HCT116 (cell line): ENCODE results near the gene PCAT6. TPM values are rescaled to one million over a fixed set of nuclear protein-coding genes. Genes with fewer than 3 reads are reported as not detected.

ENCODE experiments used
- ATAC-seq: fragments of 200-7000 bp; cut with Tn5 transposase; 2 replicates; pipeline ENCODE4 v1.9.1; 2020; ENCODE audit warnings: mild to moderate bottlenecking, moderate library complexity
- BruUV-seq: library from RNA; stranded (reverse); fragments of 400-500 nt; replicated peaks from 2 replicates; lab custom pipeline; 2021; lab: Mats Ljungman, UMichigan
- CTCF ChIA-PET: fragments of 300-600 bp; sonication (Branson Sonifier 250); formaldehyde crosslinking; loops from one replicate; lab custom pipeline; 2021; ENCODE audit warnings: antibody characterized with exemption; lab: Charles Lee
- POLR2A ChIA-PET: fragments of 300-600, 350-600 bp; sonication (Branson Sonifier 250); formaldehyde crosslinking; loops from one replicate; lab custom pipeline; 2021; ENCODE audit warnings: antibody characterized with exemption; lab: Charles Lee
- RAD21 ChIA-PET, 2 experiments: fragments of 300-600 bp; sonication (Branson Sonifier 250); formaldehyde crosslinking; loops; one replicate each; lab custom pipeline; 2023; ENCODE audit warnings: low total read pairs in 2 of 2; ENCODE audit not compliant: uncharacterized antibody in 2 of 2, unreplicated experiment in 2 of 2, low non-redundant PET in 1 of 2; lab: Charles Lee
- DNase-seq: peaks from one replicate; pipeline ENCODE4 v3.0.0-alpha.2; 2010; ENCODE audit warnings: low read depth, low spot score
- H2AFZ ChIP-seq: fragments of 200-600 bp; shearing (Covaris generic), sonication (generic); 2 replicates; pipeline ENCODE4 v1.6.1; 2017; ENCODE audit warnings: low read depth, mixed run types, mixed read lengths, antibody characterized with exemption, low read length; ENCODE audit not compliant: poor library complexity, severe bottlenecking
- H3K27ac ChIP-seq: 2 replicates; pipeline ENCODE4 v1.5.1; 2012; ENCODE audit warnings: low read depth, low read length
- H3K27me3 ChIP-seq: fragments of 200-600 bp; sonication (generic); 2 replicates; pipeline ENCODE4 v1.6.1; 2016; ENCODE audit warnings: mixed run types, low read length, mixed read lengths; ENCODE audit not compliant: insufficient read depth
- H3K36me3 ChIP-seq, 2 experiments: fragments of 200-500 bp in 1 of 2; fragments of 200-600 bp in 1 of 2; sonication (Bioruptor generic) in 1 of 2; sonication (generic) in 1 of 2; 2 replicates each; pipeline versions ENCODE4 v1.5.1 to v1.6.1; 2014 to 2016; ENCODE audit warnings: low read length in 2 of 2, inconsistent platforms in 1 of 2, mixed read lengths in 1 of 2, mixed run types in 1 of 2; ENCODE audit not compliant: insufficient read depth in 2 of 2, control insufficient read depth in 1 of 2
- H3K4me1 ChIP-seq, 2 experiments: fragments of 200-600 bp in 1 of 2; sonication (generic) in 1 of 2; 2 replicates each; pipeline versions ENCODE4 v1.5.1 to v1.6.1; 2012 to 2017; ENCODE audit warnings: low read length in 2 of 2, inconsistent platforms in 1 of 2, mild to moderate bottlenecking in 1 of 2, mixed read lengths in 1 of 2, mixed run types in 1 of 2, moderate library complexity in 1 of 2; ENCODE audit not compliant: insufficient read depth in 2 of 2, control insufficient read depth in 1 of 2
- H3K4me2 ChIP-seq: fragments of 200-600 bp; sonication (generic); 2 replicates; pipeline ENCODE4 v1.6.1; 2017; ENCODE audit warnings: mixed run types, low read length, mixed read lengths
- H3K4me3 ChIP-seq, 2 experiments: fragments of 200-600 bp in 1 of 2; sonication (generic) in 1 of 2; replicated peaks in 1 of 2; 2 replicates each; pipeline ENCODE4 v1.5.1; 2011 to 2016; ENCODE audit warnings: low read length in 2 of 2, control low read depth in 1 of 2, low read depth in 1 of 2, mild to moderate bottlenecking in 1 of 2, mixed read lengths in 1 of 2, mixed run types in 1 of 2
- H3K79me2 ChIP-seq: fragments of 200-600 bp; sonication (generic); 2 replicates; pipeline ENCODE4 v1.6.1; 2017; ENCODE audit warnings: mild to moderate bottlenecking, mixed run types, low read length, moderate library complexity, mixed read lengths; ENCODE audit not compliant: insufficient read depth
- H3K9ac ChIP-seq: fragments of 200-600 bp; sonication (generic); 2 replicates; pipeline ENCODE4 v1.6.1; 2016; ENCODE audit warnings: low read length, mixed read lengths
- H3K9me2 ChIP-seq: fragments of 200-600 bp; sonication (generic), shearing (Covaris generic); 2 replicates; pipeline ENCODE4 v1.6.1; 2017; ENCODE audit warnings: mixed run types, mild to moderate bottlenecking, moderate library complexity; ENCODE audit not compliant: insufficient read depth
- H3K9me3 ChIP-seq, 2 experiments: fragments of 200-500 bp in 1 of 2; fragments of 200-600 bp in 1 of 2; sonication (Bioruptor generic) in 1 of 2; sonication (generic) in 1 of 2; 2 replicates each; pipeline ENCODE4 v1.6.1; 2014 to 2017; ENCODE audit warnings: low read length in 2 of 2, mixed read lengths in 2 of 2, inconsistent platforms in 1 of 2, low read depth in 1 of 2, mild to moderate bottlenecking in 1 of 2, mixed run types in 1 of 2, moderate library complexity in 1 of 2; ENCODE audit not compliant: control insufficient read depth in 1 of 2, insufficient read depth in 1 of 2
- H4K20me1 ChIP-seq: fragments of 200-600 bp; sonication (generic), shearing (Covaris generic); 2 replicates; pipeline ENCODE4 v1.6.1; 2017; ENCODE audit warnings: mixed run types, mild to moderate bottlenecking, moderate library complexity; ENCODE audit not compliant: insufficient read depth
- CEBPB ChIP-seq: IDR thresholded peaks from 2 replicates; pipeline ENCODE4 v1.6.1; 2012; ENCODE audit warnings: low read depth
- EGR1 ChIP-seq: IDR thresholded peaks from 2 replicates; pipeline ENCODE4 v1.6.1; 2012; ENCODE audit warnings: low read depth
- ELF1 ChIP-seq: IDR thresholded peaks from 2 replicates; pipeline ENCODE4 v1.6.1; 2012; ENCODE audit warnings: low read depth, borderline replicate concordance
- EZH2phosphoT487 ChIP-seq: fragments of 200-600 bp; IDR thresholded peaks from 2 replicates; pipeline ENCODE4 v1.6.1; 2018; ENCODE audit warnings: antibody characterized with exemption, borderline replicate concordance
- FOSL1 ChIP-seq: IDR thresholded peaks from 2 replicates; pipeline ENCODE4 v1.6.1; 2012; ENCODE audit warnings: low read depth
- JUND ChIP-seq: IDR thresholded peaks from 2 replicates; pipeline ENCODE4 v1.6.1; 2012
- MAX ChIP-seq: IDR thresholded peaks from 2 replicates; pipeline ENCODE4 v1.6.1; 2012
- POLR2A ChIP-seq: IDR thresholded peaks from 2 replicates; pipeline ENCODE4 v1.7.0; 2011; ENCODE audit warnings: borderline replicate concordance; ENCODE audit not compliant: insufficient read depth, insufficient read length; ENCODE audit errors: extremely low read depth
- RAD21 ChIP-seq: IDR thresholded peaks from 2 replicates; pipeline ENCODE4 v1.6.1; 2012; ENCODE audit warnings: low read depth, mild to moderate bottlenecking
- SP1 ChIP-seq: IDR thresholded peaks from 2 replicates; pipeline ENCODE4 v1.6.1; 2012; ENCODE audit warnings: low read depth
- TCF7L2 ChIP-seq: IDR thresholded peaks from 2 replicates; pipeline ENCODE4 v1.7.0; 2011; ENCODE audit warnings: borderline replicate concordance, inconsistent platforms; ENCODE audit not compliant: insufficient read depth, insufficient read length; ENCODE audit errors: extremely low read depth
- YY1 ChIP-seq: IDR thresholded peaks from 2 replicates; pipeline ENCODE4 v1.6.1; 2011; ENCODE audit warnings: low read length, low read depth, moderate library complexity, mild to moderate bottlenecking; ENCODE audit not compliant: insufficient replicate concordance; ENCODE audit errors: extremely low read depth
- ZFX ChIP-seq: fragments of 450-650 bp; IDR thresholded peaks from 2 replicates; pipeline ENCODE4 v1.6.1; 2017
- intact Hi-C: fragments of 100-400 bp; cut with micrococcal nuclease; formaldehyde crosslinking; loops from 2 replicates; pipeline ENCODE4 v1.10.0; 2022
- total RNA-seq: library from RNA; stranded (reverse); gene quantifications from one replicate; pipeline ENCODE4 v1.2.1, GENCODE V29; 2021; ENCODE audit not compliant: unreplicated experiment
- TF ChIP-seq, protein P1 (sequence below): IDR thresholded peaks from 2 replicates; pipeline ENCODE4 v1.6.1; 2011; ENCODE audit warnings: mild to moderate bottlenecking, low read length, moderate library complexity; ENCODE audit not compliant: insufficient replicate concordance; ENCODE audit errors: extremely low read depth

Gene PCAT6
- total RNA-seq, 1 experiment from 2014 or later = 1.9 TPM

GRCh38 chr1:202765721-202766120 lies 45.0 kb upstream of the PCAT6 start:
- no peak overlapping the region for H3K9ac ChIP-seq
- no TSS peak for BruUV-seq
- H3K4me2 ChIP-seq = no peak overlapping the region
- no peaks in the 10 kb centered on the region for H3K9me3 ChIP-seq
- H2AFZ ChIP-seq = no peak overlapping the region
- RAD21 ChIA-PET = no interaction called here
- TF ChIP-seq SP1 (no peak), YY1 (no peak), ELF1 (no peak), POLR2A (no peak), FOSL1 (no peak), CEBPB (no peak), ZFX (no peak), EZH2phosphoT487 (no peak), TCF7L2 (no peak), MAX (no peak), JUND (no peak), RAD21 (no peak), EGR1 (no peak)
- TF ChIP-seq, protein P1, sequence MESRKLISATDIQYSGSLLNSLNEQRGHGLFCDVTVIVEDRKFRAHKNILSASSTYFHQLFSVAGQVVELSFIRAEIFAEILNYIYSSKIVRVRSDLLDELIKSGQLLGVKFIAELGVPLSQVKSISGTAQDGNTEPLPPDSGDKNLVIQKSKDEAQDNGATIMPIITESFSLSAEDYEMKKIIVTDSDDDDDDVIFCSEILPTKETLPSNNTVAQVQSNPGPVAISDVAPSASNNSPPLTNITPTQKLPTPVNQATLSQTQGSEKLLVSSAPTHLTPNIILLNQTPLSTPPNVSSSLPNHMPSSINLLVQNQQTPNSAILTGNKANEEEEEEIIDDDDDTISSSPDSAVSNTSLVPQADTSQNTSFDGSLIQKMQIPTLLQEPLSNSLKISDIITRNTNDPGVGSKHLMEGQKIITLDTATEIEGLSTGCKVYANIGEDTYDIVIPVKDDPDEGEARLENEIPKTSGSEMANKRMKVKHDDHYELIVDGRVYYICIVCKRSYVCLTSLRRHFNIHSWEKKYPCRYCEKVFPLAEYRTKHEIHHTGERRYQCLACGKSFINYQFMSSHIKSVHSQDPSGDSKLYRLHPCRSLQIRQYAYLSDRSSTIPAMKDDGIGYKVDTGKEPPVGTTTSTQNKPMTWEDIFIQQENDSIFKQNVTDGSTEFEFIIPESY = no peak
- TF ChIP-seq, all 23 proteins: peak for 0
- intact Hi-C loops = no loop called here
- no peak for DNase-seq
- Histone ChIP-seq H3K36me3 (peaks cover 0 to 6% of the 10 kb centered on the region in 2 experiments; a peak in 1 of 4 replicates), H3K4me3 (no peak overlapping the region), H3K79me2 (no peaks in the 10 kb centered on the region), H3K9me2 (no peaks in the 10 kb centered on the region), H3K27ac (no peak overlapping the region), H3K27me3 (no peaks in the 10 kb centered on the region), H3K4me1 (no peaks in the 10 kb centered on the region), H4K20me1 (no peaks in the 10 kb centered on the region)
- CTCF ChIA-PET = no interaction called here
- POLR2A ChIA-PET = no interaction called here
- ATAC-seq = no peak
